OCI-LY3 (cell line): ENCODE results near the gene MAPK9.

Experiments used
- CTCF ChIP-seq: fragments of 200-600, 300-600 bp; sonication (generic); IDR thresholded peaks from 2 replicates; pipeline ENCODE4 v1.5.1; 2014; ENCODE audit warnings: antibody characterized with exemption, low read length, low read depth
- EZH2phosphoT487 ChIP-seq: fragments of 200-600 bp; shearing (Covaris generic); IDR thresholded peaks from 2 replicates; pipeline ENCODE4 v1.6.1; 2018; ENCODE audit warnings: antibody characterized with exemption, mixed run types, low read depth

GRCh38 chr5:180259260-180259611 lies 32.6 kb downstream of the MAPK9 start:
- TF ChIP-seq EZH2phosphoT487: no peak
- TF ChIP-seq CTCF: no peak
